Stimulated activated CD4-positive, alpha-beta T cell treated with anti-CD3 and anti-CD28 coated beads, Interleukin-12 subunit alpha, Interleukin-12 subunit beta, amount 100 ng/mL, for 48 hours (primary cell): ENCODE measurements around the gene ZDHHC19.
"Not testable (repeated sequence)": the region's sequence is repeated elsewhere in the genome, so short reads cannot be mapped to it uniquely, and the experiment has no call there.

Source experiments
- DNase-seq, 3 donors: peaks; one replicate each; pipeline ENCODE4 v3.0.0-alpha.2; 2020; ENCODE audit warnings: low read depth in 2 of 3, low spot score in 1 of 3

ZDHHC19 gene, protein sequence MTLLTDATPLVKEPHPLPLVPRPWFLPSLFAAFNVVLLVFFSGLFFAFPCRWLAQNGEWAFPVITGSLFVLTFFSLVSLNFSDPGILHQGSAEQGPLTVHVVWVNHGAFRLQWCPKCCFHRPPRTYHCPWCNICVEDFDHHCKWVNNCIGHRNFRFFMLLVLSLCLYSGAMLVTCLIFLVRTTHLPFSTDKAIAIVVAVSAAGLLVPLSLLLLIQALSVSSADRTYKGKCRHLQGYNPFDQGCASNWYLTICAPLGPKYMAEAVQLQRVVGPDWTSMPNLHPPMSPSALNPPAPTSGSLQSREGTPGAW

DNA sequence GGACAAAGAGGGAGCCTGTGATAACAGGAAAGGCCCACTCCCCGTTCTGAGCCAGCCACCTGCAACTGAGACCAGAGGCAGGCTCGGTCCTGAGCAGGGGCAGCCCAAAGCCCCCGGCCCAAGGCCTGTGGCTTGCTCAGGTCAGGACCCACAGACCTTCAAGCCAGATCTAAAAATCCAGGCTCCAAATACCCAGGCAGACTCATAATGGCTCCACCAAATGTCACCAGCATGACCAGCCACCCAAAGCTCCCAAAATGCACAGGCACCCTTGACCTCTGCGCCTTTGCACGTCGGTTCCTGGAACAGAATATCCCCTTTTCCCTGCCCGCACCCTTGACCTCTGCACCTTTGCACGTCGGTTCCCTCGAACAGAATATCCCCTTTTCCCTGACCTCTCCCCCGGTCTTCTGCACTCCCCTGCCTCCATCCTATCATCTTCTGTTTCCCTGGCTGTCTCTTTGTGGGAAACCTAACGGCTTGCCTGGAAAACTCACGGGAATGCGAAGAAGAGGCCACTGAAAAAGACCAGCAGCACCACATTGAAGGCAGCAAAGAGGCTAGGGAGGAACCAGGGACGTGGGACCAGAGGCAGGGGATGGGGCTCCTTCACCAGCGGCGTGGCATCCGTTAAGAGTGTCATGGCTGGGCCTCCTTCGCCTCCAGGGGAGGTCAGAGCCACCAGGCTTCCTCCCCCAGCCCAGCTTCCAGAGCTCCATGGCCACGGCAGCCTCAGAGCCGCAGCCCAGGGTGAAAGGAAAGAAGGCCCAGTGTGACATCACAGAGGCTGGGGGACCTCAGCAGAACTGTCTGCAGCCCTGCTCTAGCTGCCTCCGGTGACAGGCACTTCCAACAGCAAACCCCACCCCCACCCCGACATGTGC, at the start of gene ZDHHC19:
Gene ZDHHC19, minus strand, starts transcription at position 728 of the 884 bp plus-strand sequence. Its CDS starts 85 bp downstream, at position 643.
- DNase-seq = no peak

DNA sequence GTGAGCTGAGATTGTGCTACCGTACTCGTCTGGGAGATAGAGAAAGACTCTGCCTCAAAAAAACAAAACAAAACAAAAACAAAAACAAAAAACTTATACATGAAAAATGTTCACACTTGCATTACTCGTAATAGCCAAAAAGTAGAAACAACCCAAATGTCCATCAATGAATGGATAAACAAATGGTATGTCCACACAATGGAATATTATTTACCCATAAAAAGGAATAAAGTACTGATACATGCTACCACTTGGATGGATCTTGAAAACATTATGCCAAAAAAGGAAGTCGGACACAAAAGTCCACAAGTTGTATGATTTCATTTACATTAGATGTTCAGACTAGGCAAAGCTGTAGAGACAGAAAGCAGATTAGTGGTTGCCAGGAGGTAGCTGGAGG, 49.6 kb upstream of the ZDHHC19 start:
- DNase-seq = no peak

DNA sequence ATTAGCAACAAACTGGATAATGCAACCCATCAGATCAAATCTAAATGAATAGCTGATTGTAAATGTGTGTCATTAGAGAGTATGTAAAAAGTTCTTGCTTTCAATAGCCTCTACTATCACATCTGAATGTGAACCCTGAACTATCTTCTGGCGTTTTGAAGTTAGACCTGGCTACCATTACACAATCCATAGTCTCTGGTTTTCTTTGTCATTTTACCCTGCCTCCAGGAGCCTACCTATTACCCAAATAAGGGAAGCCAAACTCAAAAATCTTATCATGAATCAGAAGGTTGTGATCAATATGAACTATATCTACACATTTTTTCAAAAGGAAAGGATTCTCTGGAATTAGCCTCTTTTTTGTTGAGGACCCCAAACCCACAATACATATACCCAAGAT, 44.6 kb upstream of the ZDHHC19 start:
- DNase-seq = no peak

DNA sequence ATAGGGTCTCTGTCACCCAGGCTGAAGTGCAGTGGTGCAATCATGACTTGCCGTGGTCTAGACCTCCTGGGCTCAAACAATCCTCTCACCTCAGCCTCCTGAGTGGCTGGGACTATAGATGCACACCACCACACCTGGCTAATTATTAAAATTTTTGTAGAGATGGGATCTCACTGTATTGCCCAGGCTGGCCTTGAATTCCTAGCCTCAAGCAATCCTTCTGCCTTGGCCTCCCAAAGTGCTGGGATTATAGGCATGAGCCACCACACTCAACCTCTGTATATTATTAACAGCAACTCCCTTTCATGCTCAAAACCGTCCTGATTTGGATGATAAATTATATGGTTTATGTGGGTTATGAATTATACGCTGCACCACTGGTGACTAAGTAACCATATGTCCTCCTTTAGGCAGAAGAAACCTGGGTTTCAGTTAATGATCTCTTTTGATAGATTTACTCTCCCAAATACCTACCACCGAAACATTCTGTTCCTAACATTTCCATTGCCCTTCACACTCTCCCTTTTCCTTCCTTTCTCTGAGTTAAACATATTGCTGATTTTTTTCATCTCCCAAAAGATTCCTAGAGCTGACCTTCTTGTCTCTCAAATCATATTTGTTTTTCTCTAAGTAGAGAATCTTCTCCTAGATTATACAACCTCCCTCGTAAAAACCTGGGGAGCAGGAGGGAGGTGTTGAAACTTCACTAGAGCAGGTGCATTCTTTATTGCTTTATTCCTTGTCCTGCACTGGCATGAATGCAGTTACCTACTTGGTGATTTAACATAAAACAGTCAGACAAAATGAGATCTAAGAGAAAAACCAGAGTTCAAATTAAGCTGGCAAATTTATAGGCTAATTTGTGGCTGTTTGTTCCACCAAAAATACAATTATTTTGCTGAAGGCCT, 43.4 kb upstream of the ZDHHC19 start:
- DNase-seq = no peak

DNA sequence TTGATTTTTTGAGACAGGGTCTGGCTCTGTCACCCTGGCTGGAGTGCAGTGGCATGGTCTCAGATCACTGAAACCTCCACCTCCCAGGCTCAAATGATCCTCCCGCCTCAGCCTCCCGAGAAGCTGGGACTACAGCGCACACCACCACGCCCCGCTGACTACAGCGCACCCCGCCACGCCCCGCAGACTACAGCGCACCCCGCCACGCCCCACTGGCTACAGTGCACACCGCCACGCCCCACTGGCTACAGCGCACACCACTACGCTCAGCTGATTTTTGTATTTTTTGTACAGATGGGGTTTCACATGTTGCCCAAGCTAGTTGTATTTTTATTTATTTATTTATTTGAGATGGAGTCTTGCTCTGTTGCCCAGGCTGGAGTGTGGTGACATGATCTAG, 40.7 kb upstream of the ZDHHC19 start:
- no peak for DNase-seq

DNA sequence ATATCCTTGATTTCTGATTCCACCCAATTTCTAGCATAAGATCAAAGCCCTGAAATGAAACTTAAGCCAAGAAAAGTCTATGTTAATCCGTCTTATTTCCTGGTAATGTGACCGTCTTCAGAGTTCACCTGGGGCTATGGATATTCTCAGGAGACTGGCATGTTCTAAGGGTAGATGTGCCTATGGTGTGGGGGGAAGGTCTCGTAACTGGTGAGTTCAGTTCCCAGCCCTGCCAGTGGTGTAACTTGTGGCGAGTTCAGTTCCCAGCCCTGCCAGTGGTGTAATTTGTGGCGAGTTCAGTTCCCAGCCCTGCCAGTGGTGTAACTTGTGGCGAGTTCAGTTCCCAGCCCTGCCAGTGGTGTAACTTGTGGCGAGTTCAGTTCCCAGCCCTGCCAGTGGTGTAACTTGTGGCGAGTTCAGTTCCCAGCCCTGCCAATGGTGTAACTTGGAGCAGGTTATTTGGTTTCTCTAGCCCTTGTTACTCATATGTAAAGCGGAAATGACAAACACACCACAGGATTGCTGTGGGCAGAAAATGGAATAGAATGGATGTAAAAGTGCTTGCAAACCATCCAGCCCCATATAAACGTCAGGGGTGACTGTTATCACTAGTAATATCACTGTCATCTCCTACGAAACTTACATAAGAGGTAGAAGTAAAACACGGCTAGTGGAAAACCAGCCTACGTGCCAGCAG, 35.6 kb upstream of the ZDHHC19 start:
- peak in 1 of 3 donors; percentile 19 for DNase-seq

DNA sequence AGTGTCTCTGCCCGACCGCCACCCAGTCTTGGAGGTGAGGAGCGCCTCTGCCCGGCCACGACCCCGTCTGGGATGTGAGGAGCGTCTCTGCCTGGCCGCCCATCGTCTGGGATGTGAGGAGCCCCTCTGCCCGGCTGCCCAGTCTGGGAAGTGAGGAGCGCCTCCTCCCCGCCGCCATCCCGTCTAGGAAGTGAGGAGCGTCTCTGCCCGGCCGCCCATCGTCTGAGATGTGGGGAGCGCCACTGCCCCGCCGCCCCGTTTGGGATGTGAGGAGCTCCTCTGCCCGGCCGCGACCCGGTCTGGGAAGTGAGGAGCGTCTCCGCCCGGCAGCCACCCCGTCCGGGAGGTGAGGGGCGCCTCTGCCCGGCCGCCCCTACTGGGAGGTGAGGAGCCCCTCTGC, 33.0 kb upstream of the ZDHHC19 start:
- not testable (repeated sequence) for DNase-seq

DNA sequence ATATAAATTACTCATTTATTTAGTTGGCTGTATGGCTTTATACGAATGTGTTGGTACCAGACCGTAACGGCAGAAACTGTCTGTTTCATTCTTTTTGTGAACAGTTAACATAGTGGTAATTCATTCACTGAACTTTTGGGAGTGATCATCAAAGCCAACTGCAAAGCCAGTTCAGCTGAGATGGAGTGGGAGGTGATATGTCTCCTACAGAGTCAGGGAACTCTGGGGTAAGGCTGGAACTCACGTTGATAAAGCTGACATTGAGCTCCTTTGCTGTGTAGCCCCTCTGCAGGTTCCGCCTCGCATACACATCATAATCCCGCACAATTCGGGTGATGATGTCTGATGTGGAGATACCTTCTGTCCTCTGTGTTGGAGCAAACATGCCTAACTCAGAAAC, 30.5 kb upstream of the ZDHHC19 start:
- DNase-seq = no peak

DNA sequence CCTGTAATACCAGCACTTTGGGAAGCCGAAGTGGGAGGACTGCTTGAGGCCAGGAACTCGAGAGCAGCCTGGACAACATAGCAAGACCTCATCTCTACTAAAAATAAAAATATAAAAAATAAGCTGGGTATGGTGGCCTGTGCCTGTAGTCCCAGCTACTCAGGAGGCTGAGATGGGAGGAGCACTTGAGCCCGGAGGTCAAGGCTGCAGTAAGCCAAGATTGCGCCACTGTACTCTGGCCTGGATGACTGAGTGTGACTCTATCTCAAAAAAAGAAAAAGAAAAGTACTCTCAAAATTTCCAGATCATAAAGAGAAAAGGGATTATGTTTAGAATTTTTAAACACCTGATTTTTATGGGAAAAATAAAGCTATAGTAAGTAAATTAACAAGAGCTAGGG, 29.2 kb upstream of the ZDHHC19 start:
- DNase-seq = no peak

DNA sequence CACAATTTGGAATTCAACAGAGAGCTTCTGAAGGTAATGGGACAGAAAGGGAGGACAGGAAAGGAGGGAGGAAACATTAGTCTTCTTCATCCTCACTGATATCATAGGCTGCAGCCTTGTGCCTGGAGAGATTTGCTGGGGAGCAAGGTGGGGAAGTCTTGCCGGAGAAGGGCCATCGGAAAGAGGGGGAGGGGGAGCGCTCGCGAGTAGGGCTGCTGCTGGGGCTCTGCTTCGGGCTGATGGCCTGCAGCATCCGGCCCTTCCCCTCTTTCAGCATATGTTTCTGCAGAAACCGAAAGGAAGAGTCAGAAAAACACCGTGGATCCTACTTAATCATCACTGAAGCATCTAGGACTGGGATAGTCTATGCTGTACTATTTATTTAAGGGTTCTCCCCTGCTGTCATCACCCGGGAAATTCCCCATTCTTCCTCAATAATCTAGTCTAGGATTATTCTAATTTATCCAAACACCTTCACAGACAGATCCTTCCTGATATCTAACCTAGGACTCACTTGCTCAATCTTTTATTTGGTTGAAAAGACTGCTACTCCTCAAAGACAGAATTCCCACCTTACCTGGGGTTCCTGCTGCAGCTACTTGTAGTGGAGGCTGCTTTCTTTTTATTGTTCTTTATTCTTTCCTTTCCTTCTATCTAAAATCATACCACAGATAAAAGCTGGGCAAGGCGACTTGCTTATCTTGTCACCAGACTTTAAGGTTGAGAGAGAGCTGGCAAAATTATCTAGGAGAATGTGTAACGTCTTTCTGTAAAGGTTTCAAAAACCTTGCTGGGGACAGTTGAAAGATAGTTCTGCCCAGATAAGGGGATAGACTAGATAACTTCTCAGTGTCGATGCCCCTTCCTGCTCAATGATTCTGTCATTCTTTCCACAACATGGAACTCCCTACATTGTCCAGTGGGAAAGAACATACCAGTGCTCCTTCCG, 27.7 kb upstream of the ZDHHC19 start:
- DNase-seq = no peak

DNA sequence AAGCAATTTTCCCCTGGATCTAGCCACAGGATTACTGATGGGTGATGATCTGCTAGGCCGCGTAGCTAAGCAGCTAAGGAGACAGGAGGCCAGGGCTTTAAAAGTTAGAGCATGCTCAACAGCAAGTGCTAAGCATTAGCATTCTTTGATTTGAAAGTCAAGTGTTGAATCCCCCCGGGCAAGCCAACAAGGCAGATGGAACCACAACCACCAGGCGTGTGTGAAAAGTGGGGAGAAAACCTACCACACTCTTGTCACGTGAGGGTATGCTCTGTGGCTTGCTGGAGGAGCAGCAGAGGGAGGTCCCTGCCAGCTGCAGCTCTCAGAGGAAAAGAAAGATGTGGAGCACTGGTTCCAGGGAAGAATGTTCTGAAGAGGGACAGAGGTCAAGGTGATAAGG, 26.0 kb upstream of the ZDHHC19 start:
- DNase-seq = no peak

DNA sequence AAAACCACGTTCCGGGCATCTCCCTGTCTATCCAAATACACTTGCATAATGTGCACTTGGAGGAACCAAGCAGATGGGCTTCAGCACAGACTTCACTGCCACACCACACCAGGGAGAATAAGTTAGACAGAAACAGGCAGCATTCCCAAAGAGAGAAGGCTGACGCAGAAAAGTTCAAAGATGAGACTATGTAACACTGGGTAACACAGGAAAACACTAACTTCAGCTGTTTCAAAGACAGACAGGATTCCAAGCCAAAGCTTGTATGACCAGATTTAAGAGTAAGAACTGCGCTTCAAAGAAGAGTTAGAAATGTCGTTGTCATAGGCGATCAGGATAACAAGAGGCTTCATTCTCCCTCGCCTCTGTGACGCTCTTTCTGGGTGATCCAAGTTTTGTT, 25.0 kb upstream of the ZDHHC19 start:
- no peak for DNase-seq

DNA sequence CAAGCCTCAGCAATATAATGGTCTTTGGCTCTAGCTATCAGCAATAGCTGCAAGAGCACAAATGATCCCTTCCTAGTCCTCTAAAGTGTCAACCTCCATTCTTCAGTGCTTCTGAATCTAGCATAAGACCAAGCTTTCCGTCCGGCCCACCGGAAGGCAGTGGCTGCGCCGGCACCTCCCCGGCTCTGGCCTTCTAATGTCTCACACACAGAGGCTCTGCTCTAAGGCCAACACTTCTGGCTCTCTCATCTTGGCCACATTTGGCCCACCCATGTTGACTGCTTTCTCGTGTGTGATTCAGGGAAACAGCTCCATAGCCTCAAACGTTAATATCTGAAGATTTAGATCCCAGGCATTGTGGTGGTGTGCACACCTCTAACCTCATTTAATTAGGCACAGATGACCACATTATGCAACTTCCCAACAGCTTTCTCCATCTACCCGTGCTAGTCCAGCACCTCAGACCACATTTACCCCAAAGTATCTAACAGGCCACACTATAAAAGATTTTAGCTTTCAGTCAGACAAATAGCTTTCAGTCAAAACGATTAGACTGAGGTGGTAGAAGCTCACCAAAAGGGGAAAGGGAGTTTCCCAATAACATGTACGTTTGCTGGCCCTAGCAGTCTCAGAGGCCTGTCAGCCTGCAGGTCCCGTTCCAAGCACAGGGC, 24.4 kb upstream of the ZDHHC19 start:
- DNase-seq = no peak

DNA sequence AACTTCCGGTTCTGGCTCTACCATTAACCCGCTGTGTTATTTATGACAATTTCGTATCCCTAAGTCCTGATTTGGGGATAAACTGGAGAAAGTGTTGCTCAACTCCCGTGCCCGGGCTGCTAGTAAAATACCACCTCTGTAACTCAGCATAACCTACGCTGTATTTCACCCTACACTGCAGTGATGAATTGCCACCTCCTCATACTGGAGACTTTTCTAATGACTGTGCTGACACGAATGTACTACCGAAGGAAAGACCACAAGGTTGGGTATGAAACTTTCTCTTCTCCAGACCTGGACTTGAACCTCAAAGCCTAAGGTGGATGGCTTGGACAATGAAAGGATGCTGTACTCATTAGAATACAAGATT, 21.7 kb upstream of the ZDHHC19 start:
- DNase-seq = no peak

DNA sequence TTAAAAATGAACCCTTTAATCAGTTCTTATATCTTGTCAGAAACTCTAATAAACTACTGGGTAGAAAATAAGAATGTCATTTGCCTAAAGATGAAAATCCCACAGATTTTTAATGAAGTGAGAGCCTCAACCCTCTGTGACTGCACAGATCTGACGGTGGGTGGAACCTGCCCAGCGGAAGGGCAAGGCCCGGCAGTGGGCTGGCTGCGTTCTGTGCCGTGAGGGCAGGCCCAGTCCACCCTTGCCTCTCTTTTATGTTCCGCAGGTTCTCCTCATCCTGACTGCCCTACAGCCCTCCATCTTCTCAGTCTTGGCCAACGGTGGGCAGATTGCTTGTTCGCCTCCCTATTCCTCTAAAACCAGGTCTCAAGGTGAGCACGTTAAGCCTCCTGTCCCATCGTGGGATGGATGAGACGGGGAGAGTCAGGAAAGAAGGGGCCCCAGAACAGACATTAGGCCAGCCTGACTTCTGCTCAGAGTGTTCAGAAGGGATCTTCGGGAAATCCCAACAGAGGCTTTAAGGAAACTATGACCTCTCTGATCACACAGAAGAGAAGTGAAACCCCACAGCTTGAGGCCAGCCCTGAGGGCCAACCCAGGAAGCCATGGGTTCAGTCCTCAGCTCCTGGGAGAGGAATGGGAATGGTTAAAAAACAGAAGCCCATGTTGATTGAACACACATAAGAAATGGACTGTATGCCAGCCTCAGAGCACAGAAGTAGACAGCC, 21.1 kb upstream of the ZDHHC19 start:
- no peak for DNase-seq

DNA sequence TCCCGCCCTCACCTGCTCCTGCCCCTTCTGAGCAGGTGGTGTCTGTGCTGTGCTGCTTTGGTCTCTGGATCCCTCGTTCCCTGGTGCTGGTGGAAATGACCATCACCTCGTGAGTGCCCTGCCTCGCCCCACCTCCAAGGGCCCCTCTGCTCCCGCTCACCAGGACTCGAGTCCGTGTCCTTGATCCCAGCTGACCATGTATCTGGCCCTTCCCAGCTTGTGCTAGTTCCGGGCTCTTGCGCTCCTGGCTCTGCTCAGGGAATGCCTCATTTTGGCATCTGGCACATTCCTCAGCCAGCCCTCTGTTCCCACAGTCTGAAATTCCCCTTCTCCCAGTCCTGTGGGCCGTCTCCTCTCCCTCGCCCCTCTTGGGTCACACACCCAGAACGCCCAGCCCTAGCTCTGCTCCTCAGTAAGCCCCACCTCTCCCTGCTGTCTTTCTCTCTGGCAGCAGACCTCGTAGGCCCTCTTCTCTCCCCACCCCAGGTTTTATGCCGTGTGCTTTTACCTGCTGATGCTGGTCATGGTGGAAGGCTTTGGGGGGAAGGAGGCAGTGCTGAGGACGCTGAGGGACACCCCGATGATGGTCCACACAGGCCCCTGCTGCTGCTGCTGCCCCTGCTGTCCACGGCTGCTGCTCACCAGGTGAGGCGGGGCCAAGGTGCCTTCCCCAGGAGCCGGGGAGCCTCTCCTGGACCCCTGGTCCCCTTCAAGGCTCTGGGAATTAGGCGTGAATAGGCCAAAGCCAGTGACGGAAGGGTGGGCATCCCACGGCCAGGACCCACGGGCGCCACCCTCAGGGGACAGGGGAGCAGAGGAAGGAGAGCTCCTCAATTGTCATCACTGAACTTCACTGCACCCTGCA, 16.7 kb upstream of the ZDHHC19 start:
- DNase-seq = no peak

DNA sequence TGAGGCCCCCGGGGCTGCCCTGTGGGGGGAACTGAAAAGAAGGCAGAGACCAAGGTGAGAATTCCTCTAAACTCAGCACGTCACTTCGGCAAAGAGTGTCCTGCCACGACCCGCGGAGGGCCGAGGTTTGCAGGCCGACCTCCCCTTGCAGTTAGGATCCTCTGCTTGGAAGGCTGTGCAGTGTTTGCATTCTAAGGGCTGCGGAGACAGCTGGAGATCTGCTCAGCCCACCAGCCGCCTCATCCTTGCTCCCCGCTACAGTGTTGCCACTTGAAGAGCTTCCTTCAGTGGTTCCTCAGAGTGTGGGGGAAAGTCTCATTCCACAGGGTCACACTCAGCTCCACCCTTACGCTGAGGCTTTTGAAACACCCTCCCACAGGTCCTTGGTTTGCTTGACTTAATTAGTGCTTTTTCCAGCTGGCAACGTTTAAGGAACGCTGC, 15.9 kb upstream of the ZDHHC19 start:
- DNase-seq = no peak
